Breast epithelium (tissue), 3 donors: Measurements from ENCODE around the gene SYTL1.

ENCODE experiments used
- CTCF ChIP-seq, 3 donors: fragments of 450-650 bp; IDR thresholded peaks; one replicate each; pipeline ENCODE4 v1.5.1; 2016 to 2017; ENCODE audit warnings: antibody characterized with exemption in 3 of 3, mild to moderate bottlenecking in 3 of 3, moderate library complexity in 3 of 3
- POLR2A ChIP-seq: fragments of 450-650 bp; IDR thresholded peaks from one replicate; pipeline ENCODE4 v1.6.1; 2016; ENCODE audit warnings: antibody characterized with exemption, mild to moderate bottlenecking, moderate library complexity
- POLR2AphosphoS5 ChIP-seq, 3 donors: sonication (generic); formaldehyde crosslinking; IDR thresholded peaks; one replicate each; pipeline ENCODE4 v1.6.1; 2017; ENCODE audit warnings: antibody characterized with exemption in 3 of 3

GRCh38 chr1:27361553-27361952, 19.7 kb downstream of the SYTL1 start:
- TF ChIP-seq CTCF (IDR thresholded peaks at IDR 0.05) = no peak
- TF ChIP-seq POLR2AphosphoS5 (IDR thresholded peaks at IDR 0.05) = no peak
- TF ChIP-seq POLR2A = no peak
